Gastrocnemius medialis (tissue), 4 donors: ENCODE measurements around the gene NR2C2AP.

Experiments used
- CTCF ChIP-seq, 5 experiments: fragments of 450-650 bp in 3 of 5; fragments of 200-600 bp in 2 of 5; sonication (generic) in 2 of 5; IDR thresholded peaks in 4 of 5; conservative IDR thresholded peaks in 1 of 5; 1 replicate in 4 of 5; 2 replicates in 1 of 5; pipeline ENCODE4 v1.5.1; 2016 to 2019; ENCODE audit warnings: antibody characterized with exemption in 5 of 5, mild to moderate bottlenecking in 3 of 5, moderate library complexity in 3 of 5
- POLR2A ChIP-seq, 2 donors: fragments of 450-650 bp; IDR thresholded peaks; one replicate each; pipeline ENCODE4 v1.6.1; 2017; ENCODE audit warnings: antibody characterized with exemption in 2 of 2, mild to moderate bottlenecking in 2 of 2, moderate library complexity in 2 of 2

DNA sequence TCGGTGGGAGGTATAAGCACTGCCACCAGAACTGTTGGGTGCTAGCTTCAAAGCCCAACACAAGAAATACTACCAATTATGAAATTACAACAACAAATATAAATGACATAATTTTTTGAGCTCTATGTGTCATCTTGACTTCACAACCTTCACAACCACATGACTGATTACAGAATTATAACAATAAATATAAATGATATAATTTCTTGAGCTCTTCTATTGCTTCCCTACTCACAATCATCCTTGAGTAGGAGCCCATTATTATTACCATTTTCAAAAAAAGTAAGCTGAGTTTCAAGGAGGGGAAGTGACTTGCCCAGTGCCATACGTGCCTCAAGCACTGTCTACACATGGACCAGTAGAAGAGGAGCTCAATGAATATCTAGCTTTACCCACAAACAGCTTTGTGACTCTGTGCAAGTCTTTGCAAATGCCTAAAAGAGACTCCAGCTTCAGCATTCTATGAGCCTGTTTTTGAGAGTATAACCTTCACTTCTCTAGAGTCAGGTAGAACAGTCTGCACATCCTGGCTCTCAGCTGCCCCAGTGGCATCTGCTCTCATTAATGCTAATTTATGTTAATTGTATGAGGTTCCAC, 31.1 kb upstream of the NR2C2AP start:
- no peak for TF ChIP-seq POLR2A (IDR thresholded peaks at IDR 0.05)
- TF ChIP-seq CTCF (IDR thresholded peaks at IDR 0.05 in 4 of 5, conservative IDR thresholded peaks at IDR 0.05 in 1 of 5): no peak
